Lung (tissue), 12 donors: ENCODE results near the gene GRK7. TPM values are rescaled to one million over a fixed set of nuclear protein-coding genes. Genes with fewer than 3 reads are reported as not detected.

Experiments used
- ATAC-seq: fragments of 200-7000 bp; cut with Tn5 transposase; one replicate; pipeline ENCODE4 v1.9.1; 2020; ENCODE audit warnings: moderate number of reproducible peaks; ENCODE audit not compliant: insufficient read depth, low FRiP score
- DNase-seq, 3 donors: peaks; one replicate each; pipeline ENCODE4 v3.0.0-alpha.2; 2013 to 2017
- H3K27ac ChIP-seq, 2 donors: one replicate each; pipeline ENCODE4 v1.5.1; 2013; ENCODE audit warnings: mild to moderate bottlenecking in 2 of 2, moderate library complexity in 2 of 2, control low read depth in 1 of 2, inconsistent platforms in 1 of 2, low read depth in 1 of 2, low read length in 1 of 2
- H3K27me3 ChIP-seq, 3 donors: one replicate each; pipeline ENCODE4 v1.5.1; 2013; ENCODE audit warnings: low read length in 2 of 3; ENCODE audit not compliant: control insufficient read depth in 3 of 3, insufficient read depth in 3 of 3
- H3K36me3 ChIP-seq, 4 donors: one replicate each; pipeline ENCODE4 v1.5.1; 2013; ENCODE audit warnings: low read length in 4 of 4, mild to moderate bottlenecking in 1 of 4, moderate library complexity in 1 of 4; ENCODE audit not compliant: control insufficient read depth in 4 of 4, insufficient read depth in 4 of 4
- H3K4me1 ChIP-seq, 5 donors: one replicate each; pipeline ENCODE4 v1.5.1; 2013; ENCODE audit warnings: low read length in 5 of 5, mild to moderate bottlenecking in 2 of 5, moderate library complexity in 1 of 5; ENCODE audit not compliant: control insufficient read depth in 5 of 5, insufficient read depth in 5 of 5
- H3K4me3 ChIP-seq: one replicate; pipeline ENCODE4 v1.5.1; 2013; ENCODE audit warnings: mild to moderate bottlenecking, control low read depth, moderate library complexity
- H3K9ac ChIP-seq, 2 donors: one replicate each; pipeline ENCODE4 v1.5.1; 2013; ENCODE audit warnings: low read length in 2 of 2, control low read depth in 1 of 2; ENCODE audit not compliant: insufficient read depth in 1 of 2
- H3K9me3 ChIP-seq, 4 donors: one replicate each; pipeline ENCODE4 v1.5.1; 2013; ENCODE audit warnings: low read length in 3 of 4, mild to moderate bottlenecking in 1 of 4, moderate library complexity in 1 of 4; ENCODE audit not compliant: control insufficient read depth in 4 of 4, insufficient read depth in 3 of 4
- CTCF ChIP-seq: IDR thresholded peaks from 2 replicates; pipeline ENCODE4 v1.5.1; 2012; ENCODE audit warnings: mild to moderate bottlenecking; ENCODE audit errors: control extremely low read depth, extremely low read depth
- WGBS, 2 donors: extraction: QIAGEN DNeasy Blood & Tissue Kit; methylation state at CpG; one replicate each; pipeline ENCODE4 v1.1.7; 2013; 5-methylcytosine and 5-hydroxymethylcytosine counted together
- polyA plus RNA-seq, 2 donors: library from polyadenylated mRNA; stranded (reverse); fragments of 200-250 nt; gene quantifications; one replicate each; pipeline ENCODE4 v1.2.1, GENCODE V29; 2013
- total RNA-seq, 2 donors: library from RNA; depleted of rRNA in 1 of 2; stranded (reverse); fragments of >200 nt in 1 of 2; gene quantifications; one replicate each; pipeline ENCODE4 v1.2.1, GENCODE V29; 2014 to 2021
- donor health status: control.
- donor health status: control.
- donor health status: Bipolar disorder and iron deficiency.
- donor health status: healthy.
- donor health status: DM: yes; HTN: yes; CAD: no.

The GRK7 gene
- total and polyA plus RNA-seq, 4 donors = 0.06 to 0.12 (median 0.06) TPM; not detected in 1

- DNase-seq (no peak), ATAC-seq (no peak)
- H3K9me3 ChIP-seq = peaks cover 0 to 3% (median 0%) of the 10 kb centered on the region in 4 donors
- H3K27me3 ChIP-seq = no peaks in the 10 kb centered on the region
- H3K9ac ChIP-seq = no peak overlapping the region
- WGBS, 2 donors = 94 to 97% methylated on average over 42 of the region's 42 CpGs
- no peak overlapping the region for H3K4me3 ChIP-seq
- peaks cover 0 to 2% (median 0%) of the 10 kb centered on the region in 5 donors for H3K4me1 ChIP-seq
- no peaks in the 10 kb centered on the region for H3K36me3 ChIP-seq
- H3K27ac ChIP-seq = no peak overlapping the region
- TF ChIP-seq CTCF = no peak
Measured at GRCh38 chr3:141777957-141778813, 15.0 kb downstream of the GRK7 start.

GRCh38 chr3:141779667-141780066 is 16.5 kb downstream of the GRK7 start:
- TF ChIP-seq CTCF = no peak
- 96 to 100% methylated on average over 1 of the region's 1 CpG for WGBS, 2 donors
- Histone ChIP-seq H3K4me3 (no peak overlapping the region), H3K27ac (no peak overlapping the region), H3K27me3 (no peaks in the 10 kb centered on the region), H3K9ac (no peak overlapping the region), H3K36me3 (no peaks in the 10 kb centered on the region), H3K9me3 (peaks cover 0 to 3% (median 0%) of the 10 kb centered on the region in 4 donors), H3K4me1 (peaks cover 0 to 2% (median 0%) of the 10 kb centered on the region in 5 donors)
- no peak for ATAC-seq
- no peak for DNase-seq

GRCh38 chr3:141782386-141782932 is 19.3 kb downstream of the GRK7 start:
- Histone ChIP-seq H3K27ac (no peak overlapping the region), H3K4me3 (no peak overlapping the region), H3K9ac (no peak overlapping the region), H3K9me3 (peaks cover 0 to 3% (median 0%) of the 10 kb centered on the region in 4 donors), H3K36me3 (no peaks in the 10 kb centered on the region), H3K27me3 (no peaks in the 10 kb centered on the region), H3K4me1 (peaks cover 0 to 2% (median 0%) of the 10 kb centered on the region in 5 donors)
- DNase-seq (no peak), ATAC-seq (no peak)
- no peak for TF ChIP-seq CTCF
- 65 to 82% methylated on average over 4 of the region's 4 CpGs for WGBS, 2 donors
